GM12878 (cell line): Measurements from ENCODE around the gene CLINT1. TPM values are rescaled to one million over a fixed set of nuclear protein-coding genes. Genes with fewer than 3 reads are reported as not detected.

Source experiments
- CUX1 ChIP-seq: IDR thresholded peaks from 2 replicates; pipeline ENCODE4 v1.6.1; 2012; ENCODE audit warnings: improper control_type of control experiment, low read depth, low read length; ENCODE audit not compliant: insufficient replicate concordance
- polyA plus RNA-seq, 11 experiments: library from polyadenylated mRNA; depleted of rRNA in 4 of 11; unstranded in 6 of 11; stranded (reverse) in 5 of 11; fragments of >200 nt; fragmentation: Nextera tagmentation in 4 of 11; fragmentation: Illumina TruSeq in 1 of 11; extraction: Ambion mirVana in 4 of 11; extraction: Trizol in 1 of 11; gene quantifications; 1 replicate in 1 of 11; 2 replicates in 10 of 11; pipeline versions ENCODE4 v1.2.1 to v1.2.3, GENCODE V29; 2011 to 2016; ENCODE audit warnings: inconsistent platforms in 2 of 11, missing spikeins in 2 of 11, low read depth in 1 of 11
- total RNA-seq, 4 experiments: library from RNA; depleted of rRNA in 3 of 4; stranded (reverse); fragments of >200 nt in 3 of 4; fragmentation: Illumina TruSeq in 1 of 4; extraction: Trizol in 1 of 4; gene quantifications; 2 replicates each; pipeline versions ENCODE4 v1.2.1 to v1.2.3, GENCODE V29; 2013 to 2021
- TF ChIP-seq, protein P1 (sequence below): fragments of 450-650 bp; IDR thresholded peaks from 2 replicates; pipeline ENCODE4 v1.6.1; 2017; ENCODE audit warnings: mild to moderate bottlenecking, moderate library complexity

Gene CLINT1
- total and polyA plus RNA-seq, 10 of the 15 experiments (the other 5 are each of a cell fraction or from before 2014, with no cell fraction given), result 30.0 to 136 (median 105) TPM

- no peak for TF ChIP-seq CUX1
- TF ChIP-seq, protein P1, sequence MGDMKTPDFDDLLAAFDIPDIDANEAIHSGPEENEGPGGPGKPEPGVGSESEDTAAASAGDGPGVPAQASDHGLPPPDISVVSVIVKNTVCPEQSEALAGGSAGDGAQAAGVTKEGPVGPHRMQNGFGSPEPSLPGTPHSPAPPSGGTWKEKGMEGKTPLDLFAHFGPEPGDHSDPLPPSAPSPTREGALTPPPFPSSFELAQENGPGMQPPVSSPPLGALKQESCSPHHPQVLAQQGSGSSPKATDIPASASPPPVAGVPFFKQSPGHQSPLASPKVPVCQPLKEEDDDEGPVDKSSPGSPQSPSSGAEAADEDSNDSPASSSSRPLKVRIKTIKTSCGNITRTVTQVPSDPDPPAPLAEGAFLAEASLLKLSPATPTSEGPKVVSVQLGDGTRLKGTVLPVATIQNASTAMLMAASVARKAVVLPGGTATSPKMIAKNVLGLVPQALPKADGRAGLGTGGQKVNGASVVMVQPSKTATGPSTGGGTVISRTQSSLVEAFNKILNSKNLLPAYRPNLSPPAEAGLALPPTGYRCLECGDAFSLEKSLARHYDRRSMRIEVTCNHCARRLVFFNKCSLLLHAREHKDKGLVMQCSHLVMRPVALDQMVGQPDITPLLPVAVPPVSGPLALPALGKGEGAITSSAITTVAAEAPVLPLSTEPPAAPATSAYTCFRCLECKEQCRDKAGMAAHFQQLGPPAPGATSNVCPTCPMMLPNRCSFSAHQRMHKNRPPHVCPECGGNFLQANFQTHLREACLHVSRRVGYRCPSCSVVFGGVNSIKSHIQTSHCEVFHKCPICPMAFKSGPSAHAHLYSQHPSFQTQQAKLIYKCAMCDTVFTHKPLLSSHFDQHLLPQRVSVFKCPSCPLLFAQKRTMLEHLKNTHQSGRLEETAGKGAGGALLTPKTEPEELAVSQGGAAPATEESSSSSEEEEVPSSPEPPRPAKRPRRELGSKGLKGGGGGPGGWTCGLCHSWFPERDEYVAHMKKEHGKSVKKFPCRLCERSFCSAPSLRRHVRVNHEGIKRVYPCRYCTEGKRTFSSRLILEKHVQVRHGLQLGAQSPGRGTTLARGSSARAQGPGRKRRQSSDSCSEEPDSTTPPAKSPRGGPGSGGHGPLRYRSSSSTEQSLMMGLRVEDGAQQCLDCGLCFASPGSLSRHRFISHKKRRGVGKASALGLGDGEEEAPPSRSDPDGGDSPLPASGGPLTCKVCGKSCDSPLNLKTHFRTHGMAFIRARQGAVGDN, result no peak
These were observed 23.9 kb downstream of the CLINT1 start (continued) for GRCh38 chr5:157835041-157835440.
